ENCODE measurements around the gene GDPD1. TPM values are rescaled to one million over a fixed set of nuclear protein-coding genes. Genes with fewer than 3 reads are reported as not detected.

The GDPD1 gene
- total RNA-seq, 4 donors from 2014 or later, result 9.3 to 14.5 (median 13.0) TPM; not detected in 1

- no peak overlapping the region for H3K27ac ChIP-seq
- peaks cover 0 to 12% (median 0%) of the 10 kb centered on the region in 3 donors for H3K36me3 ChIP-seq
- H3K9me3 ChIP-seq, result no peaks in the 10 kb centered on the region
- H3K4me3 ChIP-seq, result no peak overlapping the region
- H3K27me3 ChIP-seq, result no peaks in the 10 kb centered on the region
- no peak for DNase-seq
- H3K4me1 ChIP-seq, result no peaks in the 10 kb centered on the region
- no peak for TF ChIP-seq CTCF (IDR thresholded peaks at IDR 0.05)
- no peak for TF ChIP-seq POLR2A (IDR thresholded peaks at IDR 0.05)
Measured at GRCh38 chr17:59266745-59267144, 46.4 kb downstream of the GDPD1 start.

- no peaks in the 10 kb centered on the region for H3K4me1 ChIP-seq
- no peaks in the 10 kb centered on the region for H3K9me3 ChIP-seq
- no peaks in the 10 kb centered on the region for H3K27me3 ChIP-seq
- no peak for DNase-seq
- H3K27ac ChIP-seq, result no peak overlapping the region
- TF ChIP-seq POLR2A (IDR thresholded peaks at IDR 0.05) (no peak), CTCF (IDR thresholded peaks at IDR 0.05) (no peak)
- H3K4me3 ChIP-seq, result no peak overlapping the region
- peaks cover 0 to 13% (median 0%) of the 10 kb centered on the region in 3 donors for H3K36me3 ChIP-seq
Measured at GRCh38 chr17:59267776-59268175, 47.5 kb downstream of the GDPD1 start.

DNA sequence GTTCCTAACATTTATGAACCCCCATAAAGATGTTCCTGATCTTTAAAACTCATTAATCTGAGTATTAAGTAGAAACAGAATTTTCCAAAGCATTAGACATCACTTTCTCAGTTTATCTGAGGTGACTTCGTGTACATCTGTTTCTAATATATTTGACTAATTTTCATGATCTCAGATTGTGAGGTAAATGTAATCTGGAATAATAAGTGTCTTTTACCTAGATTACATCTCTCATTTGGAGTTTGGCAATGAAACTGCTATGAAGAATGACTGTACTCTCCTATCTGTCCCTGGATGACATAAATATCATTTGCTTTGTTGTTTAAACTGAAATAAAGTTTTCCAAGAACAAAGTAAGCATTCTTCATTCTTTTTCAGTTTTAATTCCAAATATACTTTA lies 55.3 kb downstream of the GDPD1 start:
- no peaks in the 10 kb centered on the region for H3K27me3 ChIP-seq
- no peak for TF ChIP-seq POLR2A (IDR thresholded peaks at IDR 0.05)
- TF ChIP-seq CTCF (IDR thresholded peaks at IDR 0.05), result no peak
- no peak overlapping the region for H3K4me3 ChIP-seq
- H3K4me1 ChIP-seq, result no peaks in the 10 kb centered on the region
- H3K27ac ChIP-seq, result no peak overlapping the region
- no peaks in the 10 kb centered on the region for H3K9me3 ChIP-seq
- H3K36me3 ChIP-seq, result peaks cover 0 to 9% (median 0%) of the 10 kb centered on the region in 3 donors
- DNase-seq, result no peak

- peak overlapping the region in 2 of 4 donors; percentile 17 to 38 for H3K27ac ChIP-seq
- TF ChIP-seq POLR2A (IDR thresholded peaks at IDR 0.05) (no peak), CTCF (IDR thresholded peaks at IDR 0.05) (no peak)
- H3K4me1 ChIP-seq, result no peaks in the 10 kb centered on the region
- H3K36me3 ChIP-seq, result peaks cover 0 to 3% (median 0%) of the 10 kb centered on the region in 3 donors
- no peaks in the 10 kb centered on the region for H3K27me3 ChIP-seq
- no peaks in the 10 kb centered on the region for H3K9me3 ChIP-seq
- no peak for DNase-seq
- H3K4me3 ChIP-seq, result no peak overlapping the region
Measured at GRCh38 chr17:59277031-59277430, 56.7 kb downstream of the GDPD1 start.

- Histone ChIP-seq H3K27ac (peak overlapping the region in 1 of 4 donors; percentile 11), H3K36me3 (no peaks in the 10 kb centered on the region), H3K9me3 (no peaks in the 10 kb centered on the region), H3K4me1 (no peaks in the 10 kb centered on the region), H3K27me3 (no peaks in the 10 kb centered on the region), H3K4me3 (no peak overlapping the region)
- TF ChIP-seq CTCF (IDR thresholded peaks at IDR 0.05) (no peak), POLR2A (IDR thresholded peaks at IDR 0.05) (no peak)
- no peak for DNase-seq
Measured at GRCh38 chr17:59278406-59278805, 58.1 kb downstream of the GDPD1 start.

GRCh38 chr17:59284317-59284716 lies 64.0 kb downstream of the GDPD1 start:
- H3K27me3 ChIP-seq, result no peaks in the 10 kb centered on the region
- H3K9me3 ChIP-seq, result no peaks in the 10 kb centered on the region
- H3K4me3 ChIP-seq, result no peak overlapping the region
- peaks cover 0 to 3% (median 0%) of the 10 kb centered on the region in 4 donors for H3K4me1 ChIP-seq
- TF ChIP-seq POLR2A (IDR thresholded peaks at IDR 0.05) (no peak), CTCF (IDR thresholded peaks at IDR 0.05) (no peak)
- H3K27ac ChIP-seq, result no peak overlapping the region
- H3K36me3 ChIP-seq, result no peaks in the 10 kb centered on the region
- DNase-seq, result no peak

Data from Peyer's patch (tissue), 4 donors.